ENCODE results near the gene NUP98.

NUP98 gene

DNA sequence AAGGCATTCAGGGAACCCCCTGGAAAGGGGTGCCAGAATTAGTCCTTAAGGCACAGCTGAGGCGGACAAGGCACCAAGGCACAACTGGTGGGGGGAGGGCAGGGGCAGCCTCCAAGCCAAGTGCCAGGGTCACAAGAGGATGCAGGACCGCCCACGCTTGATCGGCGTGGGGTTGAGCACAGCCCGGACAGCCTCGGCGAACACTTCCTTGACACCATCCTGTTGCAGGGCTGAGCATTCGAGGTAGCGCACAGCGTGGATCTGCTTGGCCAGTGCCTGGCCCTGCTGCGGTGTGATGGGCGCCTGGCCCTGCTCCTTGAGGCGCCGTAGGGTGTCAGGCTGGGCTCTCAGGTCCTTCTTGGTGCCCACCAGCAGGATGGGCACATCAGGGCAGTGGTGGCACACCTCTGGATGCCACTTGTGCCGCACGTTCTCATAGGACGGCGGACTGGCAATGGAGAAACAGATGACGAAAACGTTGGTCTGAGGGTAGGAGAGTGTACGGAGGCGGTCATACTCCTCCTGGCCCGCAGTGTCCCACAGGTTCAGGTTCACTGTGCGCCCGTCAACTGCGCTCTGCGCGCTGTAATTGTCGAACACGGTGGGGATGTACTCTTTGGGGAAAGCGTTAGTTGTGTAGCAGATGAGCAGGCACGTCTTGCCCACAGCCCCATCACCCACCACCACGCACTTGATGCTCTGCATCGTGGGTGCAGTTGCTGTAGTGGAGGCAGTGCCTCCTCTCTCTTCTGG, 30.3 kb upstream of the NUP98 start:
- peak; percentile 9 for DNase-seq (ENCODE audit: low spot score)
- in situ Hi-C loops (cut with MboI; ENCODE audit: low sequenced_read_pairs, unreplicated experiment): no loop called here
- TF ChIP-seq, protein P1, sequence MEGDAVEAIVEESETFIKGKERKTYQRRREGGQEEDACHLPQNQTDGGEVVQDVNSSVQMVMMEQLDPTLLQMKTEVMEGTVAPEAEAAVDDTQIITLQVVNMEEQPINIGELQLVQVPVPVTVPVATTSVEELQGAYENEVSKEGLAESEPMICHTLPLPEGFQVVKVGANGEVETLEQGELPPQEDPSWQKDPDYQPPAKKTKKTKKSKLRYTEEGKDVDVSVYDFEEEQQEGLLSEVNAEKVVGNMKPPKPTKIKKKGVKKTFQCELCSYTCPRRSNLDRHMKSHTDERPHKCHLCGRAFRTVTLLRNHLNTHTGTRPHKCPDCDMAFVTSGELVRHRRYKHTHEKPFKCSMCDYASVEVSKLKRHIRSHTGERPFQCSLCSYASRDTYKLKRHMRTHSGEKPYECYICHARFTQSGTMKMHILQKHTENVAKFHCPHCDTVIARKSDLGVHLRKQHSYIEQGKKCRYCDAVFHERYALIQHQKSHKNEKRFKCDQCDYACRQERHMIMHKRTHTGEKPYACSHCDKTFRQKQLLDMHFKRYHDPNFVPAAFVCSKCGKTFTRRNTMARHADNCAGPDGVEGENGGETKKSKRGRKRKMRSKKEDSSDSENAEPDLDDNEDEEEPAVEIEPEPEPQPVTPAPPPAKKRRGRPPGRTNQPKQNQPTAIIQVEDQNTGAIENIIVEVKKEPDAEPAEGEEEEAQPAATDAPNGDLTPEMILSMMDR (IDR thresholded peaks at IDR 0.05; ENCODE audit: borderline replicate concordance, control extremely low read depth, extremely low read depth, insufficient read depth, missing control alignments): no peak

DNA sequence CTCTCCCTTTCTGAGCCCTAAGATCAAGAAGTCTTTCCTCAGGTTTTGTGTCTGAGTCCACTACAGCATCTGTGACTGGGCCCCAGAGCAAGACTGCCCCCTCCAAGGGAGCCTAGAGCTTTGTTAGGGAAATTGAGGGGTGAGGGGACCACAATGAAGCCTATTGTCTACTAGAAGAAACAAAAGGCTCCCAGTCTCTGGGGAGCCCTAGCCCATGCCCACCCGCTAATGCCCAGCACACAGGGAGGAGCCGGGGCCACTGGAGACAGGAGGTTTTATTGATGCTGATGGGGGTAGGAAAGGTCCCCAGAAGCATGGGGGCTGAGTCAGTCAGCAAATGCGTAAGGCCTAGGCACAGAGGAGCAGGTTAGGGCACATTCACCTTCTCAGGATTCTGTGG, 29.4 kb upstream of the NUP98 start:
- in situ Hi-C loops (cut with MboI; ENCODE audit: low sequenced_read_pairs, unreplicated experiment): no loop called here
- TF ChIP-seq, protein P1 (IDR thresholded peaks at IDR 0.05; ENCODE audit: borderline replicate concordance, control extremely low read depth, extremely low read depth, insufficient read depth, missing control alignments): no peak
- no peak for DNase-seq (ENCODE audit: low spot score)

DNA sequence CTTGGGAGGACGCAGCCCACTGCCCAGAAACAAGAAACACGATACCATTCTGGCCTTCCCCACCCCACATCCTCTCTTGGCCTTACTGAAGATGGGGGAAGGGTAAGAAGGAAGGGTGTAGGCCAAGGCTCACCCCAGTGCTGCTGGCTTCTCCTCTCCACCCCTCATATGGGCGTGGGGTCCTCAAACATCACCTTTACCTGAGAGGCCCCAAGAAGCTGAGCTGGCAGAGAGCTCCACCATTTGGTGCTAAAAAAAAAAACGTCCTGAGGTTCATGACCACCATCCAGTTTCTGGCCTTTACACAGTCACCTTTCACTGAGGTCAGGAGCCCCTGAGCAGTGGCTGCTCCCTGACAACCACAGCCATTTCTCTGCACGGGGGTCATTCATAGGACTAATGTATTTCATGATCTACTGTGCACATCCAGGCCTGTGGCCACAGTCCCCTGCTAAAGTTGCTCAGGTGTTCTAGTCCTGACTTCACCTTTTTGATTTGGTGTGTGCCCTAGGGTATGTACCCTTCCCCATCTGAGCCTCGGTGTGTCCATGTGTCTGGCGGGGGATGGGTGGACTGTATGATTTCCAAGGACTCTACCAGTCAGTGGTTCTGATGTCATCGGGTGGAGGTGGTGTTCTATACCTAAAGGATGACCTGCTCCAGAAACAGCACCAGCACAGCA, 28.3 kb upstream of the NUP98 start:
- no peak for DNase-seq (ENCODE audit: low spot score)
- TF ChIP-seq, protein P1 (IDR thresholded peaks at IDR 0.05; ENCODE audit: borderline replicate concordance, control extremely low read depth, extremely low read depth, insufficient read depth, missing control alignments): no peak
- in situ Hi-C loops (cut with MboI; ENCODE audit: low sequenced_read_pairs, unreplicated experiment): no loop called here

DNA sequence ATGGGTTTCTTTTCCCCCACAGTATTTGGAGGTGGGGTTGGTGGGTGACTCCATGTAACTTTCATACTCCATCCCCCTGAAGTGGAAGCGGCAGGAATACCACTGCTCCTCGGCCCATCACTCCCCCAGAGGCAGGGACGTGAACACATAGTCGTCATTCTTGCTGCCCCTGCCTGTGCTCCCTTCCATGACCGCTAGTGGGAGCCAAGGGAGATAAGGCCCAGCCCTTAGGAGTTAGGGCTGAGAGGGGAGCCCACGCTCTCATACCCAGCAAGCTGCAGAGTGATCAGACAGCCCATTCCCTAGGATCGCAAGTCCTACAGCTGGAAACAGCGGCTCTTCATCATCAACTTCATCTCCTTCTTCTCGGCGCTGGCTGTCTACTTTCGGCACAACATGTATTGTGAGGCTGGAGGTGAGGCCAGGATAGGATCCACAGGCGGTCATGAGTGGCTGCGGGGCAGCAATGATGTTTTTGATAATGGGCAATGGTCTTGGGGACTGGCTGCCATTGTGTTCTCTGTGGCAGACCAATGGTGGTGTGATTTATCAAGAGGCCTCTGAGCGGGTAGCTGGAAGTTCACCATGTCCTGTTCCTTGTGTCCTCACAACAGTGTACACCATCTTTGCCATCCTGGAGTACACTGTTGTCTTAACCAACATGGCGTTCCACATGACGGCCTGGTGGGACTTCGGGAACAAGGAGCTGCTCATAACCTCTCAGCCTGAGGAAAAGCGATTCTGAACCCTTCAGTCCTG, 27.5 kb upstream of the NUP98 start:
- TF ChIP-seq, protein P1 (IDR thresholded peaks at IDR 0.05; ENCODE audit: borderline replicate concordance, control extremely low read depth, extremely low read depth, insufficient read depth, missing control alignments): peak; percentile 88
- DNase-seq (ENCODE audit: low spot score): peak; percentile 86
- in situ Hi-C loops (cut with MboI; ENCODE audit: low sequenced_read_pairs, unreplicated experiment): no loop called here

DNA sequence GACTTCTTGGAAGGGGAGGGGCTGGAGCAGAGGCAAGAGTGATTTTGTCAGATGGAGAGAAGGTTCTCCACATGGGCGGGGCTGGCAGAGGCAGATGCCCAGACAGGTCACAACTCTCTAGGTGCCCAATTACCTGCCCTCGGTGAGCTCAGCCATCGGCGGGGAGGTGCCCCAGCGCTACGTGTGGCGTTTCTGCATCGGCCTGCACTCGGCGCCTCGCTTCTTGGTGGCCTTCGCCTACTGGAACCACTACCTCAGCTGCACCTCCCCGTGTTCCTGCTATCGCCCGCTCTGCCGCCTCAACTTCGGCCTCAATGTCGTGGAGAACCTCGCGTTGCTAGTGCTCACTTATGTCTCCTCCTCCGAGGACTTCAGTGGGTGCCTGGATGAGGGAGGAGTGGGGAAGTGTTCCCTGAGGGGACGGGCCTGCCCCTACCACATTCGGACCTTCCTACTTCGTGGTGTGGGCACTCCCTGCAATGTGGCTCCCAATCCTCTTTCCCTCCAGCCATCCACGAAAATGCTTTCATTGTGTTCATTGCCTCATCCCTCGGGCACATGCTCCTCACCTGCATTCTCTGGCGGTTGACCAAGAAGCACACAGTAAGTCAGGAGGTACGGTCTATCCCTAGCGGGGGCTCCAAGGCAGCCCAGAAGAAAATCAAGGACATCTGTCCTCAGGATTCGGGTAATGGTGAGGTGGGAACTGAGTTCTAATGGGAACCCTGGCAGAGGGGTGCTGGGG, 26.6 kb upstream of the NUP98 start:
- in situ Hi-C loops (cut with MboI; ENCODE audit: low sequenced_read_pairs, unreplicated experiment): no loop called here
- TF ChIP-seq, protein P1 (IDR thresholded peaks at IDR 0.05; ENCODE audit: borderline replicate concordance, control extremely low read depth, extremely low read depth, insufficient read depth, missing control alignments): no peak
- no peak for DNase-seq (ENCODE audit: low spot score)

DNA sequence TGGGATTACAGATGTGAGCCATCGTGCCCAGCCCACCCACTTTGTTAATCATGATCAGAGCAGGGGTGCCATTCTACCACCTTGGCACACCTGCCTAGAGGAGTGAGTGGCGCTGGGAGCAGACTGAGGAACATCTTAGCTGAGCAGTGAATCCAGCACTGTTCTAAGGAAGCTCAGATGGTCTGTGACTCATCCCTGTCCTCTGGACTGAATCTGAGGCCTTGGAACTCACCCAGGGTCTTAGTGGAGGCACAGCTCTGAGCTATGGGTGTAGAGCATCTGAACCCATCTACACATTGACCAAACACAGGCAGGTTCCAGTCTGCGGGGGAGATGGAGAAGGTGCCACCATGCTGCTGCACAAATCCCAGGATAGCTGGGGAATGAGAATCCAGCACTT, 25.9 kb upstream of the NUP98 start:
- TF ChIP-seq, protein P1 (IDR thresholded peaks at IDR 0.05; ENCODE audit: borderline replicate concordance, control extremely low read depth, extremely low read depth, insufficient read depth, missing control alignments): no peak
- no peak for DNase-seq (ENCODE audit: low spot score)
- in situ Hi-C loops (cut with MboI; ENCODE audit: low sequenced_read_pairs, unreplicated experiment): no loop called here
